Caco-2 (cell line): ENCODE results near the gene MYO7A. TPM values are rescaled to one million over a fixed set of nuclear protein-coding genes. Genes with fewer than 3 reads are reported as not detected.

ENCODE experiments used
- BruUV-seq: library from RNA; stranded (reverse); fragments of 400-500 nt; replicated peaks from 2 replicates; lab custom pipeline; 2021; lab: Mats Ljungman, UMichigan
- CTCF ChIA-PET: fragments of 300-600 bp; sonication (Branson Sonifier 250); formaldehyde crosslinking; loops from one replicate; lab custom pipeline; 2022; ENCODE audit warnings: antibody characterized with exemption; lab: Charles Lee
- POLR2A ChIA-PET: fragments of 300-600 bp; sonication (Branson Sonifier 250); formaldehyde crosslinking; loops from one replicate; lab custom pipeline; 2022; ENCODE audit warnings: antibody characterized with exemption; lab: Charles Lee
- DNase-seq, 2 experiments: peaks; one replicate each; pipeline versions ENCODE4 v3.0.0 to v3.0.0-alpha.2; 2020 to 2022
- H3K27me3 ChIP-seq: replicated peaks from 2 replicates; pipeline ENCODE4 v1.6.0; 2011; ENCODE audit warnings: low read length; ENCODE audit not compliant: control insufficient read depth, insufficient read depth
- H3K36me3 ChIP-seq: 2 replicates; pipeline ENCODE4 v1.5.1; 2011; ENCODE audit warnings: low read length; ENCODE audit not compliant: control insufficient read depth, insufficient read depth
- H3K4me1 ChIP-seq: fragments of 250-450 bp; sonication (Bioruptor Pico); 2 replicates; pipeline ENCODE4 v1.5.1; 2020; ENCODE audit warnings: mild to moderate bottlenecking
- H3K4me3 ChIP-seq: 2 replicates; pipeline ENCODE4 v1.5.1; 2011; ENCODE audit warnings: low read depth, mild to moderate bottlenecking, control low read depth, low read length
- H3K9me3 ChIP-seq: fragments of 250-450 bp; sonication (Bioruptor Pico); 2 replicates; pipeline ENCODE4 v1.5.1; 2020; ENCODE audit warnings: mild to moderate bottlenecking, moderate library complexity
- H3K27ac Mint-ChIP-seq: one replicate; pipeline ENCODE4 v1.8.0; 2022; ENCODE audit warnings: mixed read lengths; ENCODE audit not compliant: unreplicated experiment
- H3K27me3 Mint-ChIP-seq: one replicate; pipeline ENCODE4 v1.8.0; 2022; ENCODE audit warnings: mixed read lengths; ENCODE audit not compliant: insufficient read depth, unreplicated experiment
- H3K36me3 Mint-ChIP-seq: one replicate; pipeline ENCODE4 v1.8.0; 2022; ENCODE audit warnings: mild to moderate bottlenecking, mixed read lengths; ENCODE audit not compliant: insufficient read depth, unreplicated experiment
- H3K4me1 Mint-ChIP-seq: one replicate; pipeline ENCODE4 v1.8.0; 2022; ENCODE audit warnings: low read depth, mixed read lengths; ENCODE audit not compliant: unreplicated experiment
- H3K4me3 Mint-ChIP-seq: one replicate; pipeline ENCODE4 v1.8.0; 2022; ENCODE audit warnings: mild to moderate bottlenecking, moderate library complexity, mixed read lengths; ENCODE audit not compliant: unreplicated experiment
- H3K9me3 Mint-ChIP-seq: one replicate; pipeline ENCODE4 v1.8.0; 2022; ENCODE audit warnings: mixed read lengths; ENCODE audit not compliant: unreplicated experiment
- intact Hi-C: fragments of 100-400 bp; cut with micrococcal nuclease; formaldehyde crosslinking; loops from one replicate; pipeline ENCODE4 v1.10.0; 2022; ENCODE audit not compliant: unreplicated experiment
- total RNA-seq: library from RNA; stranded (reverse); gene quantifications from 2 replicates; pipeline ENCODE4 v1.2.3, GENCODE V29; 2022
- TF ChIP-seq, protein P1 (sequence below), 2 experiments: fragments of 200-600 bp in 1 of 2; IDR thresholded peaks; 1 replicate in 1 of 2; 2 replicates in 1 of 2; pipeline versions ENCODE4 v1.5.1 to v1.8.0; 2011 to 2022; ENCODE audit warnings: antibody characterized with exemption in 1 of 2, control low read depth in 1 of 2, inconsistent platforms in 1 of 2, low read depth in 1 of 2, low read length in 1 of 2, mild to moderate bottlenecking in 1 of 2, moderate library complexity in 1 of 2; ENCODE audit not compliant: insufficient read depth in 1 of 2, severe bottlenecking in 1 of 2, unreplicated experiment in 1 of 2

Gene MYO7A
- total RNA-seq, 1 experiment from 2014 or later, result 8.9 TPM

GRCh38 chr11:77121096-77121640 is 6.9 kb upstream of the MYO7A start:
- POLR2A ChIA-PET, result no interaction called here

DNA sequence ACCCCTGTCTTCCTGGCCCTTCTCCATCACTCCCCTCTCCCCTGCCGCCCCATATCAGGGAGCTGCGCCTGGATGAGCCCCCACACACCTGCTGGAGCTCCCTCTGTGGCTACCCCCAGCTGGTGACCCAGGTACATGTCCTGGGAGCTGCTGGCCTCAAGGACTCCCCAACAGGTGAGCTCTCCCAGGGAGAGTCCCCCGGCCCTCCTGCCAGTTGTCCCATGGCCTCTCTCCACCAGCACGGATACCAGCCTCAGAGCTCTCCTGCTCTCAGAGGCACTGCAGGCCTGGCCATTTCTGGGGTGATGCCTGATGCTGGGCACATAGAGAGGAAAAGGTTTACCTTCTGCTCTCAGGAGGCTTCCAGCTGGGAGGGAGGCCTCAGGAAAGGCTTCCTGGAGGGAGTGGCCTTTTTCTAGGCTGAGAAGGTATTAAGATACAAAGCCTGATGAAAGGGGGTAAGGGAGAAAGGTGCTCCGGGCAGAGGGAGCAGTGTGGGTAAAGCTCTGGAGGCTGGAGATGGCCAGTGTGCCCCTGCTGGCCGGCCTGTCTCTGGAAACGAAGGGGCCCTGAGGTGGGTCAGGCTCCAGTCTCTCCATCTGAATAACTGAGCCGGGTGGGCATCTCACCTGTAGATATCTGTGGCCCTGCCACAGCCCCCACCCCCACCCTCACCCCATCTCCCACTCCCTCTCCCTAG is 6.0 kb upstream of the MYO7A start:
- intact Hi-C loops, result no loop called here
- H3K4me1 Mint-ChIP-seq, result no peaks in the 10 kb centered on the region
- CTCF ChIA-PET, result interaction anchor here (0.5 to 1.3 kb wide), 3 partner anchors 75 to 499 kb away, joined by 3 to 4 read pairs (median 4); no protein-coding TSS in a partner anchor

More at GRCh38 chr11:77121096-77121640, 6.9 kb upstream of the MYO7A start:
- Histone ChIP-seq H3K36me3 (no peaks in the 10 kb centered on the region), H3K9me3 (no peaks in the 10 kb centered on the region), H3K27me3 (no peaks in the 10 kb centered on the region), H3K4me3 (no peak overlapping the region), H3K4me1 (no peaks in the 10 kb centered on the region)
- Mint-ChIP-seq H3K9me3 (no peaks in the 10 kb centered on the region), H3K36me3 (peaks cover 2% of the 10 kb centered on the region), H3K27ac (no peak overlapping the region), H3K4me1 (no peaks in the 10 kb centered on the region), H3K4me3 (no peak overlapping the region), H3K27me3 (no peaks in the 10 kb centered on the region)
- TF ChIP-seq, protein P1, sequence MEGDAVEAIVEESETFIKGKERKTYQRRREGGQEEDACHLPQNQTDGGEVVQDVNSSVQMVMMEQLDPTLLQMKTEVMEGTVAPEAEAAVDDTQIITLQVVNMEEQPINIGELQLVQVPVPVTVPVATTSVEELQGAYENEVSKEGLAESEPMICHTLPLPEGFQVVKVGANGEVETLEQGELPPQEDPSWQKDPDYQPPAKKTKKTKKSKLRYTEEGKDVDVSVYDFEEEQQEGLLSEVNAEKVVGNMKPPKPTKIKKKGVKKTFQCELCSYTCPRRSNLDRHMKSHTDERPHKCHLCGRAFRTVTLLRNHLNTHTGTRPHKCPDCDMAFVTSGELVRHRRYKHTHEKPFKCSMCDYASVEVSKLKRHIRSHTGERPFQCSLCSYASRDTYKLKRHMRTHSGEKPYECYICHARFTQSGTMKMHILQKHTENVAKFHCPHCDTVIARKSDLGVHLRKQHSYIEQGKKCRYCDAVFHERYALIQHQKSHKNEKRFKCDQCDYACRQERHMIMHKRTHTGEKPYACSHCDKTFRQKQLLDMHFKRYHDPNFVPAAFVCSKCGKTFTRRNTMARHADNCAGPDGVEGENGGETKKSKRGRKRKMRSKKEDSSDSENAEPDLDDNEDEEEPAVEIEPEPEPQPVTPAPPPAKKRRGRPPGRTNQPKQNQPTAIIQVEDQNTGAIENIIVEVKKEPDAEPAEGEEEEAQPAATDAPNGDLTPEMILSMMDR (IDR thresholded peaks at IDR 0.05; ENCODE audit: insufficient read depth in 1 of 2, low read depth in 1 of 2, low read length in 1 of 2, severe bottlenecking in 1 of 2, unreplicated experiment in 1 of 2), result no peak
- BruUV-seq, result no TSS peak
- DNase-seq, result no peak
- CTCF ChIA-PET, result interaction anchor here (1.3 kb wide), 1 partner anchor 74 kb away, joined by 4 read pairs; no protein-coding TSS in a partner anchor
- intact Hi-C loops, result no loop called here

GRCh38 chr11:77122576-77123212 is 5.4 kb upstream of the MYO7A start:
- H3K9me3 Mint-ChIP-seq, result no peaks in the 10 kb centered on the region
- POLR2A ChIA-PET, result interaction anchor here (1.0 kb wide), 1 partner anchor 272 kb away, joined by 3 read pairs; no protein-coding TSS in a partner anchor
- no peak overlapping the region for H3K4me3 ChIP-seq
- H3K36me3 ChIP-seq, result no peaks in the 10 kb centered on the region
- H3K27me3 ChIP-seq, result no peaks in the 10 kb centered on the region
- H3K9me3 ChIP-seq, result no peaks in the 10 kb centered on the region
- no peaks in the 10 kb centered on the region for H3K27me3 Mint-ChIP-seq
- intact Hi-C loops, result no loop called here
- 0 out of 2 replicates have a peak, but pooled peaks cover 3% of the 10 kb centered on the region for H3K4me1 ChIP-seq
- H3K36me3 Mint-ChIP-seq, result peaks cover 17% of the 10 kb centered on the region
- CTCF ChIA-PET, result interaction anchor here (0.5 to 1.3 kb wide), 3 partner anchors 75 to 499 kb away, joined by 3 to 4 read pairs (median 4); no protein-coding TSS in a partner anchor
- H3K4me3 Mint-ChIP-seq, result no peak overlapping the region
- H3K4me1 Mint-ChIP-seq, result no peaks in the 10 kb centered on the region
- TF ChIP-seq, protein P1 (IDR thresholded peaks at IDR 0.05; ENCODE audit: insufficient read depth in 1 of 2, low read depth in 1 of 2, low read length in 1 of 2, severe bottlenecking in 1 of 2, unreplicated experiment in 1 of 2), result no peak
- no peak overlapping the region for H3K27ac Mint-ChIP-seq
- DNase-seq, result no peak
- no TSS peak for BruUV-seq

More for the DNA sequence above, 6.0 kb upstream of the MYO7A start:
- no peaks in the 10 kb centered on the region for H3K36me3 ChIP-seq
- H3K4me1 ChIP-seq, result 0 out of 2 replicates have a peak, but pooled peaks cover 3% of the 10 kb centered on the region
- H3K4me3 Mint-ChIP-seq, result no peak overlapping the region
- peaks cover 11% of the 10 kb centered on the region for H3K36me3 Mint-ChIP-seq
- no peak for DNase-seq
- TF ChIP-seq, protein P1 (IDR thresholded peaks at IDR 0.05; ENCODE audit: insufficient read depth in 1 of 2, low read depth in 1 of 2, low read length in 1 of 2, severe bottlenecking in 1 of 2, unreplicated experiment in 1 of 2), result peak in 1 of 2 experiments; percentile 5
- H3K27ac Mint-ChIP-seq, result no peak overlapping the region
- no peaks in the 10 kb centered on the region for H3K9me3 Mint-ChIP-seq
- H3K27me3 ChIP-seq, result no peaks in the 10 kb centered on the region
- POLR2A ChIA-PET, result no interaction called here
- H3K9me3 ChIP-seq, result no peaks in the 10 kb centered on the region
- H3K27me3 Mint-ChIP-seq, result no peaks in the 10 kb centered on the region
- BruUV-seq, result no TSS peak
- H3K4me3 ChIP-seq, result no peak overlapping the region
